ENCODE data around the gene PDCD1LG2.

- no peak for TF ChIP-seq KDM1A (IDR thresholded peaks at IDR 0.05; ENCODE audit: borderline replicate concordance, low read length)
- TF ChIP-seq, protein P1, sequence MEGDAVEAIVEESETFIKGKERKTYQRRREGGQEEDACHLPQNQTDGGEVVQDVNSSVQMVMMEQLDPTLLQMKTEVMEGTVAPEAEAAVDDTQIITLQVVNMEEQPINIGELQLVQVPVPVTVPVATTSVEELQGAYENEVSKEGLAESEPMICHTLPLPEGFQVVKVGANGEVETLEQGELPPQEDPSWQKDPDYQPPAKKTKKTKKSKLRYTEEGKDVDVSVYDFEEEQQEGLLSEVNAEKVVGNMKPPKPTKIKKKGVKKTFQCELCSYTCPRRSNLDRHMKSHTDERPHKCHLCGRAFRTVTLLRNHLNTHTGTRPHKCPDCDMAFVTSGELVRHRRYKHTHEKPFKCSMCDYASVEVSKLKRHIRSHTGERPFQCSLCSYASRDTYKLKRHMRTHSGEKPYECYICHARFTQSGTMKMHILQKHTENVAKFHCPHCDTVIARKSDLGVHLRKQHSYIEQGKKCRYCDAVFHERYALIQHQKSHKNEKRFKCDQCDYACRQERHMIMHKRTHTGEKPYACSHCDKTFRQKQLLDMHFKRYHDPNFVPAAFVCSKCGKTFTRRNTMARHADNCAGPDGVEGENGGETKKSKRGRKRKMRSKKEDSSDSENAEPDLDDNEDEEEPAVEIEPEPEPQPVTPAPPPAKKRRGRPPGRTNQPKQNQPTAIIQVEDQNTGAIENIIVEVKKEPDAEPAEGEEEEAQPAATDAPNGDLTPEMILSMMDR (IDR thresholded peaks at IDR 0.05; ENCODE audit: control extremely low read depth in 1 of 3, insufficient read depth in 1 of 3, low read depth in 1 of 3, low read length in 3 of 3), result no peak
- TF ChIP-seq HDAC6 (IDR thresholded peaks at IDR 0.05; ENCODE audit: low read depth, low read length), result no peak
- TF ChIP-seq RAD21 (IDR thresholded peaks at IDR 0.05 in 1 of 2, conservative IDR thresholded peaks at IDR 0.05 in 1 of 2; ENCODE audit: low read depth in 2 of 2, low read length in 2 of 2), result no peak
- TF ChIP-seq, protein P2, sequence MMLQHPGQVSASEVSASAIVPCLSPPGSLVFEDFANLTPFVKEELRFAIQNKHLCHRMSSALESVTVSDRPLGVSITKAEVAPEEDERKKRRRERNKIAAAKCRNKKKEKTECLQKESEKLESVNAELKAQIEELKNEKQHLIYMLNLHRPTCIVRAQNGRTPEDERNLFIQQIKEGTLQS (IDR thresholded peaks at IDR 0.05; ENCODE audit: insufficient read depth, low read depth, low read length), result no peak
Measured at GRCh38 chr9:5510989-5511388, 658 bp downstream of the PDCD1LG2 start.
